H9 (cell line): Measurements from ENCODE around the gene CFAP61. TPM values are rescaled to one million over a fixed set of nuclear protein-coding genes. Genes with fewer than 3 reads are reported as not detected.

Experiments
- DNase-seq: peaks from one replicate; pipeline ENCODE4 v3.0.0-alpha.2; 2017
- H2AFZ ChIP-seq: one replicate; pipeline ENCODE4 v1.6.1; 2013; ENCODE audit warnings: mild to moderate bottlenecking, low read length, control low read depth, moderate library complexity
- H2AK5ac ChIP-seq: 2 replicates; pipeline ENCODE4 v1.6.1; 2013; ENCODE audit warnings: low read length, control low read depth, mixed read lengths; ENCODE audit not compliant: insufficient read length
- H2BK120ac ChIP-seq: one replicate; pipeline ENCODE4 v1.6.1; 2013; ENCODE audit warnings: low read depth, mild to moderate bottlenecking, low read length, control low read depth, inconsistent platforms; ENCODE audit not compliant: poor library complexity, severe bottlenecking
- H2BK12ac ChIP-seq: 2 replicates; pipeline ENCODE4 v1.6.1; 2013; ENCODE audit warnings: low read length, control low read depth, mixed read lengths, low read depth; ENCODE audit not compliant: insufficient read length
- H2BK15ac ChIP-seq: 2 replicates; pipeline ENCODE4 v1.6.1; 2013; ENCODE audit warnings: low read depth, low read length, control low read depth
- H2BK20ac ChIP-seq: one replicate; pipeline ENCODE4 v1.6.1; 2013; ENCODE audit warnings: low read depth, mild to moderate bottlenecking, low read length, control low read depth, inconsistent platforms; ENCODE audit not compliant: poor library complexity, severe bottlenecking
- H2BK5ac ChIP-seq: 2 replicates; pipeline ENCODE4 v1.6.1; 2013; ENCODE audit warnings: low read length, control low read depth, mixed read lengths; ENCODE audit not compliant: insufficient read length
- H3K14ac ChIP-seq: 2 replicates; pipeline ENCODE4 v1.6.1; 2013; ENCODE audit warnings: low read length, control low read depth; ENCODE audit not compliant: insufficient read depth
- H3K18ac ChIP-seq: 2 replicates; pipeline ENCODE4 v1.6.1; 2013; ENCODE audit warnings: low read depth, mild to moderate bottlenecking, mixed read lengths, low read length, control low read depth; ENCODE audit not compliant: insufficient read length
- H3K23ac ChIP-seq: 2 replicates; pipeline ENCODE4 v1.6.1; 2013; ENCODE audit warnings: low read length, control low read depth, mixed read lengths, low read depth; ENCODE audit not compliant: insufficient read length
- H3K23me2 ChIP-seq: 2 replicates; pipeline ENCODE4 v1.6.1; 2013; ENCODE audit warnings: low read depth, mild to moderate bottlenecking, mixed read lengths, low read length, control low read depth; ENCODE audit not compliant: insufficient read length, poor library complexity, severe bottlenecking
- H3K27ac ChIP-seq: 2 replicates; pipeline ENCODE4 v1.5.1; 2013; ENCODE audit warnings: low read length, control low read depth, mixed read lengths, low read depth; ENCODE audit not compliant: insufficient read length
- H3K27me3 ChIP-seq: 2 replicates; pipeline ENCODE4 v1.6.1; 2013; ENCODE audit warnings: low read length, control low read depth, inconsistent platforms; ENCODE audit not compliant: insufficient read depth
- H3K4ac ChIP-seq: 2 replicates; pipeline ENCODE4 v1.6.1; 2013; ENCODE audit warnings: low read depth, mild to moderate bottlenecking, control low read depth, inconsistent platforms, low read length, moderate library complexity
- H3K4me1 ChIP-seq: 2 replicates; pipeline ENCODE4 v1.6.1; 2013; ENCODE audit warnings: low read length, control low read depth, inconsistent platforms; ENCODE audit not compliant: insufficient read depth
- H3K4me2 ChIP-seq: 2 replicates; pipeline ENCODE4 v1.6.1; 2013; ENCODE audit warnings: low read length, control low read depth, mixed read lengths; ENCODE audit not compliant: insufficient read length, insufficient read depth
- H3K56ac ChIP-seq: 2 replicates; pipeline ENCODE4 v1.6.1; 2013; ENCODE audit warnings: low read depth, mild to moderate bottlenecking, mixed read lengths, low read length, control low read depth; ENCODE audit not compliant: insufficient read length
- H3K79me1 ChIP-seq: 2 replicates; pipeline ENCODE4 v1.6.1; 2013; ENCODE audit warnings: low read depth, mild to moderate bottlenecking, moderate library complexity, low read length, control low read depth, inconsistent platforms; ENCODE audit not compliant: insufficient read depth, poor library complexity, severe bottlenecking
- H3K79me2 ChIP-seq: 2 replicates; pipeline ENCODE4 v1.6.1; 2013; ENCODE audit warnings: low read length, control low read depth, inconsistent platforms; ENCODE audit not compliant: insufficient read depth
- H3K9ac ChIP-seq: 2 replicates; pipeline ENCODE4 v1.6.1; 2013; ENCODE audit warnings: low read length, control low read depth, mixed read lengths; ENCODE audit not compliant: insufficient read length; ENCODE audit errors: extremely low read depth
- H3K9me3 ChIP-seq: one replicate; pipeline ENCODE4 v1.6.1; 2013; ENCODE audit warnings: low read depth, low read length, inconsistent platforms; ENCODE audit not compliant: control insufficient read depth
- H3T11ph ChIP-seq: one replicate; pipeline ENCODE4 v1.6.1; 2013; ENCODE audit warnings: mild to moderate bottlenecking, low read length, control low read depth, inconsistent platforms
- H4K20me1 ChIP-seq: one replicate; pipeline ENCODE4 v1.6.1; 2013; ENCODE audit not compliant: control insufficient read depth, insufficient read length, insufficient read depth
- H4K5ac ChIP-seq: 2 replicates; pipeline ENCODE4 v1.6.1; 2013; ENCODE audit warnings: low read depth, mild to moderate bottlenecking, mixed read lengths, low read length, control low read depth; ENCODE audit not compliant: insufficient read length
- H4K8ac ChIP-seq: replicated peaks from 2 replicates; pipeline ENCODE4 v1.6.1; 2013; ENCODE audit warnings: low read length, control low read depth, mixed read lengths, low read depth; ENCODE audit not compliant: insufficient read length
- H4K91ac ChIP-seq: 2 replicates; pipeline ENCODE4 v1.6.1; 2013; ENCODE audit warnings: low read depth, mild to moderate bottlenecking, moderate library complexity, mixed read lengths, low read length, control low read depth; ENCODE audit not compliant: insufficient read length
- H3K27ac Mint-ChIP-seq, 3 experiments: 2 replicates in 2 of 3; 3 replicates in 1 of 3; pipeline ENCODE4 v1.8.0; 2020 to 2021; ENCODE audit warnings: mixed read lengths in 3 of 3, mild to moderate bottlenecking in 1 of 3, moderate library complexity in 1 of 3
- H3K27me3 Mint-ChIP-seq: 2 replicates; pipeline ENCODE4 v1.8.0; 2021; ENCODE audit warnings: low read depth, mild to moderate bottlenecking, moderate library complexity, mixed read lengths
- H3K36me3 Mint-ChIP-seq, 3 experiments: 2 replicates in 2 of 3; 3 replicates in 1 of 3; pipeline ENCODE4 v1.8.0; 2020 to 2021; ENCODE audit warnings: low read depth in 3 of 3, mixed read lengths in 3 of 3; ENCODE audit not compliant: insufficient read depth in 1 of 3
- H3K4me1 Mint-ChIP-seq, 2 experiments: 2 replicates each; pipeline ENCODE4 v1.8.0; 2020; ENCODE audit warnings: mixed read lengths in 2 of 2
- H3K4me3 Mint-ChIP-seq, 2 experiments: 2 replicates in 1 of 2; 3 replicates in 1 of 2; pipeline ENCODE4 v1.8.0; 2020 to 2021; ENCODE audit warnings: mild to moderate bottlenecking in 2 of 2, mixed read lengths in 2 of 2, moderate library complexity in 1 of 2
- H3K9me3 Mint-ChIP-seq, 2 experiments: 2 replicates in 1 of 2; 3 replicates in 1 of 2; pipeline ENCODE4 v1.8.0; 2020; ENCODE audit warnings: mild to moderate bottlenecking in 2 of 2, mixed read lengths in 2 of 2, moderate library complexity in 1 of 2
- CTCF ChIP-seq: fragments of 200-600 bp; sonication (generic); conservative IDR thresholded peaks from 3 replicates; pipeline ENCODE4 v1.8.0; 2021; ENCODE audit warnings: antibody characterized with exemption, mild to moderate bottlenecking
- WGBS: extraction: QIAGEN DNeasy Blood & Tissue Kit; methylation state at CpG from one replicate; pipeline ENCODE4 v1.1.7; 2013; ENCODE audit warnings: missing lambda C conversion rate, low lambda C conversion rate, mixed read lengths; ENCODE audit not compliant: insufficient read length; ENCODE audit errors: extremely low coverage; 5-methylcytosine and 5-hydroxymethylcytosine counted together
- total RNA-seq: library from RNA; stranded (reverse); gene quantifications from 2 replicates; pipeline ENCODE4 v1.2.1, GENCODE V29; 2021

The CFAP61 gene
- total RNA-seq, 1 experiment from 2014 or later = 0.44 TPM

GRCh38 chr20:20293691-20294385 lies 241.5 kb downstream of the CFAP61 start:
- Histone ChIP-seq H3K79me1 (no peaks in the 10 kb centered on the region), H2BK20ac (no peak overlapping the region), H4K20me1 (no peaks in the 10 kb centered on the region), H2BK15ac (no peak overlapping the region), H3K9ac (no peak overlapping the region), H3K4me1 (no peaks in the 10 kb centered on the region), H3T11ph (no peak overlapping the region), H3K4me2 (no peak overlapping the region), H3K23me2 (no peaks in the 10 kb centered on the region), H3K9me3 (no peaks in the 10 kb centered on the region), H4K5ac (no peak overlapping the region), H2BK120ac (no peak overlapping the region), H3K56ac (no peak overlapping the region), H3K27me3 (no peaks in the 10 kb centered on the region), H4K91ac (no peak overlapping the region), H2BK5ac (no peak overlapping the region), H4K8ac (no peak overlapping the region), H3K27ac (no peak overlapping the region), H3K18ac (no peak overlapping the region), H3K23ac (no peak overlapping the region), H3K79me2 (no peaks in the 10 kb centered on the region), H3K4ac (no peak overlapping the region), H2BK12ac (no peak overlapping the region), H2AK5ac (no peak overlapping the region), H3K14ac (no peak overlapping the region), H2AFZ (no peak overlapping the region)
- no peak overlapping the region for H3K4me3 Mint-ChIP-seq
- no CpG with 5 or more reads among the region's 7 CpGs for WGBS
- H3K27me3 Mint-ChIP-seq = peaks cover 3% of the 10 kb centered on the region; the same call in 1 of the 2 replicates
- DNase-seq = no peak
- 0 out of 4 replicates have a peak, but pooled peaks cover 0 to 3% of the 10 kb centered on the region in 2 experiments for H3K4me1 Mint-ChIP-seq
- H3K9me3 Mint-ChIP-seq = no peaks in the 10 kb centered on the region; a peak in 1 of 5 replicates
- TF ChIP-seq CTCF = no peak
- no peak overlapping the region for H3K27ac Mint-ChIP-seq
- H3K36me3 Mint-ChIP-seq = no peaks in the 10 kb centered on the region
